Measurements from ENCODE around the gene NCR1.

- TF ChIP-seq CTCF (IDR thresholded peaks at IDR 0.05), result no peak
- TF ChIP-seq EZH2 (IDR thresholded peaks at IDR 0.05; ENCODE audit: borderline replicate concordance, insufficient read depth, low read depth, low read length, poor library complexity, severe bottlenecking), result no peak
These were observed 9.9 kb upstream of the NCR1 start for GRCh38 chr19:54896036-54896435.

Measured in B cell (primary cell).